K562 (cell line): ENCODE results near the gene AIF1. TPM values are rescaled to one million over a fixed set of nuclear protein-coding genes. Genes with fewer than 3 reads are reported as not detected.
A peak's percentile ranks its signal among the peaks of the same experiment; 100 is the strongest.

ENCODE experiments used
- ATAC-seq: fragments of 200-7000 bp; cut with Tn5 transposase; 3 replicates; pipeline ENCODE4 v1.9.1; 2020; ENCODE audit warnings: moderate library complexity
- BruUV-seq: library from RNA; stranded (reverse); fragments of 400-500 nt; replicated peaks from 2 replicates; lab custom pipeline; 2021; lab: Mats Ljungman, UMichigan
- CTCF ChIA-PET: fragments of 300-600 bp; formaldehyde crosslinking; extraction: SDS; loops from one replicate; lab custom pipeline; 2021; ENCODE audit warnings: low intra/inter-chr PET ratio; lab: Yijun Ruan, JAX
- POLR2A ChIA-PET: fragments of 300-600, 350-650 bp; sonication (Branson Sonifier 250); formaldehyde crosslinking; extraction: SDS; loops from one replicate; lab custom pipeline; 2021; ENCODE audit warnings: antibody characterized with exemption, inconsistent platforms; lab: Yijun Ruan, JAX
- DNase-seq, 4 experiments: peaks; one replicate each; pipeline versions ENCODE4 v3.0.0 to v3.0.0-alpha.2; 2011 to 2018; ENCODE audit warnings: low spot score in 3 of 4, mixed read lengths in 3 of 4; ENCODE audit errors: extremely low read depth in 1 of 4
- FAIRE-seq: peaks from 2 replicates; lab custom pipeline; 2011; peaks lifted over from hg19 to GRCh38; lab: Jason Lieb, UNC
- H2AFZ ChIP-seq: 2 replicates; pipeline ENCODE4 v1.6.0; 2011; ENCODE audit warnings: low read depth, low read length, control low read depth, inconsistent platforms
- H3K27ac ChIP-seq: fragments of 200-600 bp; 3 replicates; pipeline ENCODE4 v1.8.0; 2011; ENCODE audit warnings: low read depth, mild to moderate bottlenecking, control low read depth, inconsistent platforms, low read length, moderate library complexity, mixed read lengths; ENCODE audit errors: extremely low read depth
- H3K27me3 ChIP-seq, 2 experiments: fragments of 300-600 bp in 1 of 2; 2 replicates in 1 of 2; 3 replicates in 1 of 2; pipeline versions ENCODE4 v1.6.0 to v1.8.0; 2011; ENCODE audit warnings: inconsistent platforms in 2 of 2, low read length in 2 of 2, mild to moderate bottlenecking in 1 of 2, mixed read lengths in 1 of 2, moderate library complexity in 1 of 2; ENCODE audit not compliant: control insufficient read depth in 2 of 2, insufficient read depth in 2 of 2
- H3K36me3 ChIP-seq: fragments of 300-600 bp; 3 replicates; pipeline ENCODE4 v1.8.0; 2011; ENCODE audit warnings: mild to moderate bottlenecking, low read length, inconsistent platforms; ENCODE audit not compliant: control insufficient read depth, insufficient read depth
- H3K4me1 ChIP-seq, 2 experiments: fragments of 200-600 bp in 1 of 2; replicated peaks in 1 of 2; 2 replicates in 1 of 2; 3 replicates in 1 of 2; pipeline versions ENCODE4 v1.5.1 to v1.8.0; 2011; ENCODE audit warnings: inconsistent platforms in 2 of 2, low read length in 2 of 2, mild to moderate bottlenecking in 1 of 2, mixed read lengths in 1 of 2, moderate library complexity in 1 of 2; ENCODE audit not compliant: control insufficient read depth in 2 of 2, insufficient read depth in 2 of 2
- H3K4me2 ChIP-seq: 2 replicates; pipeline ENCODE4 v1.6.1; 2011; ENCODE audit warnings: low read length, control low read depth, inconsistent platforms, mixed read lengths; ENCODE audit not compliant: insufficient read depth
- H3K4me3 ChIP-seq: fragments of 200-600 bp; sonication (generic), shearing (Covaris generic); 2 replicates; pipeline ENCODE4 v1.5.1; 2016; ENCODE audit warnings: control low read depth, inconsistent platforms
- H3K79me2 ChIP-seq: fragments of 200-600 bp; 3 replicates; pipeline ENCODE4 v1.8.0; 2011; ENCODE audit warnings: low read length, inconsistent platforms; ENCODE audit not compliant: control insufficient read depth, insufficient read depth
- H3K9ac ChIP-seq, 2 experiments: 2 replicates each; pipeline versions ENCODE4 v1.6.0 to v1.6.1; 2011; ENCODE audit warnings: low read depth in 2 of 2, low read length in 2 of 2, control low read depth in 1 of 2, inconsistent platforms in 1 of 2, mild to moderate bottlenecking in 1 of 2, mixed read lengths in 1 of 2; ENCODE audit not compliant: insufficient read depth in 1 of 2
- H3K9me1 ChIP-seq: one replicate; pipeline ENCODE4 v1.6.0; 2011; ENCODE audit warnings: inconsistent platforms, mild to moderate bottlenecking, low read length, moderate library complexity; ENCODE audit not compliant: control insufficient read depth, insufficient read depth
- H3K9me3 ChIP-seq: replicated peaks from 2 replicates; pipeline ENCODE4 v1.5.1; 2011; ENCODE audit warnings: low read depth, low read length, inconsistent platforms; ENCODE audit not compliant: control insufficient read depth, insufficient read depth
- H4K20me1 ChIP-seq: replicated peaks from 2 replicates; pipeline ENCODE4 v1.6.1; 2011; ENCODE audit warnings: low read length, inconsistent platforms, mixed read lengths; ENCODE audit not compliant: control insufficient read depth, insufficient read depth
- ATF1 ChIP-seq, 2 experiments: fragments of 450-650 bp in 1 of 2; IDR thresholded peaks; 2 replicates each; pipeline ENCODE4 v1.6.1; 2016; ENCODE audit warnings: missing compliant biosample characterization in 1 of 2, missing genetic modification characterization in 1 of 2
- CBFA2T3 ChIP-seq: fragments of 450-650 bp; IDR thresholded peaks from 2 replicates; pipeline ENCODE4 v1.6.1; 2017
- CBX2 ChIP-seq: fragments of 200-600 bp; sonication (generic); IDR thresholded peaks from one replicate; pipeline ENCODE4 v1.6.1; 2012; ENCODE audit warnings: mild to moderate bottlenecking, low read length, inconsistent platforms; ENCODE audit not compliant: insufficient read depth, poor library complexity, severe bottlenecking
- CEBPB ChIP-seq: fragments of 450-650 bp; IDR thresholded peaks from 2 replicates; pipeline ENCODE4 v1.6.1; 2016; ENCODE audit warnings: missing genetic modification characterization, missing compliant biosample characterization
- CREB1 ChIP-seq, 2 experiments: sonication (generic) in 1 of 2; formaldehyde crosslinking in 1 of 2; IDR thresholded peaks; 2 replicates each; pipeline versions ENCODE4 v1.6.1 to v1.8.0; 2012 to 2022; ENCODE audit warnings: inconsistent platforms in 1 of 2, mild to moderate bottlenecking in 1 of 2, missing genetic modification reagents in 1 of 2, moderate library complexity in 1 of 2
- CREB3L1 ChIP-seq: fragments of 450-650 bp; IDR thresholded peaks from 2 replicates; pipeline ENCODE4 v1.6.1; 2014; ENCODE audit warnings: low read depth, mild to moderate bottlenecking, moderate library complexity, borderline replicate concordance
- HNRNPH1 ChIP-seq: fragments of 200-400 bp; formaldehyde crosslinking; optimal IDR thresholded peaks from 2 replicates; pipeline ENCODE3; 2017; ENCODE audit warnings: low read depth, mild to moderate bottlenecking, low read length, moderate library complexity
- KAT2B ChIP-seq: IDR thresholded peaks from one replicate; pipeline ENCODE4 v1.6.1; 2012; ENCODE audit warnings: low read depth, mild to moderate bottlenecking, control low read depth, inconsistent platforms, low read length, moderate library complexity
- MBD2 ChIP-seq: sonication (generic); IDR thresholded peaks from 2 replicates; pipeline ENCODE4 v1.6.1; 2016; ENCODE audit warnings: low read depth, borderline replicate concordance
- NELFE ChIP-seq: IDR thresholded peaks from 2 replicates; pipeline ENCODE4 v1.6.1; 2011; ENCODE audit warnings: mild to moderate bottlenecking; ENCODE audit not compliant: insufficient read depth, insufficient read length
- PML ChIP-seq: IDR thresholded peaks from 2 replicates; pipeline ENCODE4 v1.6.1; 2012; ENCODE audit warnings: low read length, inconsistent platforms
- RBM15 ChIP-seq: fragments of 200-400 bp; formaldehyde crosslinking; IDR thresholded peaks from 2 replicates; pipeline ENCODE4 v1.6.1; 2018; ENCODE audit warnings: mild to moderate bottlenecking, low read length, moderate library complexity; ENCODE audit not compliant: insufficient read depth
- SRSF3 ChIP-seq: fragments of 200-400 bp; formaldehyde crosslinking; IDR thresholded peaks from 2 replicates; pipeline ENCODE4 v1.6.1; 2016; ENCODE audit warnings: mild to moderate bottlenecking, low read length, moderate library complexity; ENCODE audit not compliant: insufficient read depth
- STAT5B ChIP-seq: fragments of 250-450 bp; sonication (Bioruptor Pico); IDR thresholded peaks from 2 replicates; pipeline ENCODE4 v1.8.0; 2021; ENCODE audit warnings: mild to moderate bottlenecking, inconsistent platforms
- ZNF274 ChIP-seq: IDR thresholded peaks from 2 replicates; pipeline ENCODE4 v1.6.1; 2011; ENCODE audit warnings: low read depth, mild to moderate bottlenecking, low read length, moderate library complexity, borderline replicate concordance
- ZNF778 ChIP-seq: fragments of 450-650 bp; formaldehyde crosslinking; IDR thresholded peaks from 2 replicates; pipeline ENCODE4 v1.4.0; 2020; ENCODE audit warnings: mild to moderate bottlenecking, moderate library complexity
- WGBS: fragments of 100-300 bp; shearing (Covaris generic); methylation state at CpG from one replicate; pipeline ENCODE4 v1.1.6; 2016; ENCODE audit warnings: low coverage, mixed read lengths; ENCODE audit not compliant: insufficient coverage; ENCODE audit errors: missing lambda C conversion rate; 5-methylcytosine and 5-hydroxymethylcytosine counted together
- in situ Hi-C: fragments of 300-500 bp; cut with MboI; formaldehyde crosslinking; loops from 4 replicates; pipeline ENCODE4 v1.15.0; 2018; ENCODE audit warnings: inconsistent platforms, mixed read lengths
- intact Hi-C: fragments of 100-400 bp; cut with micrococcal nuclease; formaldehyde crosslinking; loops from 2 replicates; pipeline ENCODE4 v1.14.2; 2022
- polyA plus RNA-seq, 8 experiments: library from polyadenylated mRNA; depleted of rRNA in 4 of 8; stranded (reverse) in 5 of 8; unstranded in 3 of 8; fragments of >200 nt; fragmentation: Nextera tagmentation in 2 of 8; fragmentation: Illumina TruSeq in 1 of 8; extraction: Ambion mirVana in 2 of 8; extraction: Trizol in 1 of 8; gene quantifications; 2 replicates each; pipeline versions ENCODE4 v1.2.1 to v1.2.3, GENCODE V29; 2011 to 2014; ENCODE audit warnings: inconsistent platforms in 1 of 8, missing spikeins in 1 of 8
- total RNA-seq, 7 experiments: library from RNA; depleted of rRNA in 6 of 7; stranded (reverse); fragments of >200 nt in 6 of 7; fragmentation: Illumina TruSeq in 2 of 7; extraction: Trizol in 2 of 7; gene quantifications; 2 replicates each; pipeline versions ENCODE4 v1.2.1 to v1.2.3, GENCODE V29; 2011 to 2021; ENCODE audit warnings: low replicate concordance in 1 of 7
- TF ChIP-seq, protein P1 (sequence below): fragments of 250-450 bp; sonication (Bioruptor Pico); IDR thresholded peaks from 2 replicates; pipeline ENCODE4 v1.4.0; 2020; ENCODE audit warnings: mild to moderate bottlenecking, moderate library complexity, borderline replicate concordance

The AIF1 gene
- total and polyA plus RNA-seq, 9 of the 15 experiments (the other 6 are each of a cell fraction or from before 2014, with no cell fraction given), result 9.4 to 33.4 (median 19.4) TPM

DNA sequence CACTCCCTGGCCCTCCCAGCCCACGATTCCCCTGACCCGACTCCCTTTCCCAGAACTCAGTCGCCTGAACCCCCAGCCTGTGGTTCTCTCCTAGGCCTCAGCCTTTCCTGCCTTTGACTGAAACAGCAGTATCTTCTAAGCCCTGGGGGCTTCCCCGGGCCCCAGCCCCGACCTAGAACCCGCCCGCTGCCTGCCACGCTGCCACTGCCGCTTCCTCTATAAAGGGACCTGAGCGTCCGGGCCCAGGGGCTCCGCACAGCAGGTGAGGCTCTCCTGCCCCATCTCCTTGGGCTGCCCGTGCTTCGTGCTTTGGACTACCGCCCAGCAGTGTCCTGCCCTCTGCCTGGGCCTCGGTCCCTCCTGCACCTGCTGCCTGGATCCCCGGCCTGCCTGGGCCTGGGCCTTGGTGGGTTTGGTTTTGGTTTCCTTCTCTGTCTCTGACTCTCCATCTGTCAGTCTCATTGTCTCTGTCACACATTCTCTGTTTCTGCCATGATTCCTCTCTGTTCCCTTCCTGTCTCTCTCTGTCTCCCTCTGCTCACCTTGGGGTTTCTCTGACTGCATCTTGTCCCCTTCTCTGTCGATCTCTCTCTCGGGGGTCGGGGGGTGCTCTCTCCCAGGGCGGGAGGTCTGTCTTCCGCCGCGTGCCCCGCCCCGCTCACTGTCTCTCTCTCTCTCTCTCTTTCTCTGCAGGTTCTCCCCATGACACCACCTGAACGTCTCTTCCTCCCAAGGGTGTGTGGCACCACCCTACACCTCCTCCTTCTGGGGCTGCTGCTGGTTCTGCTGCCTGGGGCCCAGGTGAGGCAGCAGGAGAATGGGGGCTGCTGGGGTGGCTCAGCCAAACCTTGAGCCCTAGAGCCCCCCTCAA, 42.8 kb upstream of the AIF1 start, which contains the start of gene LTA:
Gene LTA, plus strand, starts transcription at position 249 of the 871 bp plus-strand sequence. Its CDS starts 454 bp downstream, at position 703.
- H2AFZ ChIP-seq, result no peak within 1 kb of the TSS
- ATAC-seq (peak; percentile 13; the same call in 1 of the 3 replicates), FAIRE-seq (no peak), DNase-seq (no peak)
- in situ Hi-C loops (no loop called here), intact Hi-C loops (no loop called here)
- no TSS peak for BruUV-seq
- no peak within 1 kb of the TSS for H3K4me3 ChIP-seq
- H3K9me3 ChIP-seq, result no peaks in the 10 kb centered on the region
- peaks cover 0 to 24% of the 10 kb centered on the region in 2 experiments; a peak in 2 of 5 replicates for H3K4me1 ChIP-seq
- H3K9me1 ChIP-seq, result no peaks in the 10 kb centered on the region
- ChIA-PET CTCF (no interaction called here), POLR2A (interaction anchor here (1.1 to 2.0 kb wide), 2 partner anchors 9 to 14 kb away, joined by 4 to 8 read pairs; partner anchors contain the start of gene LST1)
- WGBS, result 41% methylated on average over 26 of the region's 27 CpGs
- no peak within 1 kb of the TSS for H3K27ac ChIP-seq
- no peaks in the 10 kb centered on the region for H3K36me3 ChIP-seq
- no peaks in the 10 kb centered on the region for H3K27me3 ChIP-seq
- H3K9ac ChIP-seq, result peak within 1 kb of the TSS in 1 of 2 experiments; percentile 40; a peak in 2 of 4 replicates
- no peak within 1 kb of the TSS for H3K4me2 ChIP-seq
- H3K79me2 ChIP-seq, result no peaks in the 10 kb centered on the region
- no peaks in the 10 kb centered on the region for H4K20me1 ChIP-seq
- TF ChIP-seq ZNF778 (CRISPR knock-in tag) (no peak), ATF1 (CRISPR knock-in tag; IDR thresholded peaks at IDR 0.05) (no peak), ATF1 (tag; IDR thresholded peaks at IDR 0.05) (no peak), SRSF3 (no peak), MBD2 (no peak), NELFE (no peak), CREB3L1 (no peak), PML (no peak), CEBPB (tag) (no peak), CBFA2T3 (no peak), STAT5B (CRISPR knock-in tag) (no peak), HNRNPH1 (no peak), CBX2 (no peak), CREB1 (IDR thresholded peaks at IDR 0.05) (no peak), CREB1 (CRISPR knock-in tag; IDR thresholded peaks at IDR 0.05) (no peak), KAT2B (no peak), RBM15 (no peak), ZNF274 (no peak)
- TF ChIP-seq, protein P1, sequence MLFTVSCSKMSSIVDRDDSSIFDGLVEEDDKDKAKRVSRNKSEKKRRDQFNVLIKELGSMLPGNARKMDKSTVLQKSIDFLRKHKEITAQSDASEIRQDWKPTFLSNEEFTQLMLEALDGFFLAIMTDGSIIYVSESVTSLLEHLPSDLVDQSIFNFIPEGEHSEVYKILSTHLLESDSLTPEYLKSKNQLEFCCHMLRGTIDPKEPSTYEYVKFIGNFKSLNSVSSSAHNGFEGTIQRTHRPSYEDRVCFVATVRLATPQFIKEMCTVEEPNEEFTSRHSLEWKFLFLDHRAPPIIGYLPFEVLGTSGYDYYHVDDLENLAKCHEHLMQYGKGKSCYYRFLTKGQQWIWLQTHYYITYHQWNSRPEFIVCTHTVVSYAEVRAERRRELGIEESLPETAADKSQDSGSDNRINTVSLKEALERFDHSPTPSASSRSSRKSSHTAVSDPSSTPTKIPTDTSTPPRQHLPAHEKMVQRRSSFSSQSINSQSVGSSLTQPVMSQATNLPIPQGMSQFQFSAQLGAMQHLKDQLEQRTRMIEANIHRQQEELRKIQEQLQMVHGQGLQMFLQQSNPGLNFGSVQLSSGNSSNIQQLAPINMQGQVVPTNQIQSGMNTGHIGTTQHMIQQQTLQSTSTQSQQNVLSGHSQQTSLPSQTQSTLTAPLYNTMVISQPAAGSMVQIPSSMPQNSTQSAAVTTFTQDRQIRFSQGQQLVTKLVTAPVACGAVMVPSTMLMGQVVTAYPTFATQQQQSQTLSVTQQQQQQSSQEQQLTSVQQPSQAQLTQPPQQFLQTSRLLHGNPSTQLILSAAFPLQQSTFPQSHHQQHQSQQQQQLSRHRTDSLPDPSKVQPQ (CRISPR knock-in tag), result no peak
